HG02588 (cell line): ENCODE results near the gene TWF1.
"Not testable (repeated sequence)": the region's sequence is repeated elsewhere in the genome, so short reads cannot be mapped to it uniquely, and the experiment has no call there.

Source experiments
- ATAC-seq: cut with Tn5 transposase; IDR thresholded peaks from one replicate; pipeline ENCODE4 v1.9.1; 2021; ENCODE audit warnings: mild to moderate bottlenecking, moderate library complexity; ENCODE audit not compliant: unreplicated experiment

The TWF1 gene

DNA sequence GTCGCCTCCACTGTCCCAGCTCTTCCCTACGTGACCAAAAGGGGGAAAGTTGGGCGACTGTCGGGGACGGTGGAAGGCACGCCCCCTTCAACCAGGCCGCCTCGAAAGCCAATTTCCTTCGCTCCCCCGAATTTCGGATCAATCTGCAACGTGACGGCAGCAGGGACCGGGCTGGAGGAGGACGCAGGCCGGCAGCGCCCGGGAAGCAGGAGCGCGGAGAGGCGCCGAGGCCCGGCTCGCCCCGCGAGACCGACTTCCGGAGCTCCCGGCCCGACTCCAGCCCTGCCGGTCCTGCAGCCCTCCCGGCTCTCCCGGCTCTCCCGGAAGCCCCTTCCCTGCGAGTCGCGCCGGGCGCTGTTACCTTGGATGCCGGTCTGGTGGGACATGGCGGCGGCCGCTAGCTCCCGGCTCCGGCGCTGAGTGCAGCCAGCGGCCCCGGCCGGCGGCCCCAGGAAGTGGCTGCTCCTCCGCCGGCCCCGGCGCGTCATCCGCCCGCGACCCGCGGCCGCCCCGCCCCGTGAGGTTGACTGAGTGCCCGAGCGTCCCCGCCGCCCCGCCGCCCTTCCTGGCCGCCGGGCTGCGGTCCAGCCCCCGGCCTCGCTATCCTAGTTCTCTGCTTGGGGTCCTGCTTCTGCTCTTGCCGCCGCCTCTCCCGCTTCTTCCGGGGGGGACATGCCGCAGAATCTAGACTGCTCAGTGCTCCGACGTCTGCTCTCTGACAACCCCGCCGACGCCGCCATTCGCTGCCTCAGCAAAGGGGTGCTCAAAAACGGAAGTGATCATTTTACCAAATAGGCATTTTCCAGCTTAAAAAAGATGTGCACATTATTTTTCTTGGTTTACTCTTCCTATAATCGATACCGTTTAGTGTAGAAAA lies at the start of gene TWF1:
TWF1 (minus strand) TSS at position 458 of the 877 bp plus-strand sequence; CDS start at position 386, 72 bp downstream.
- peak; percentile 96 for ATAC-seq

DNA sequence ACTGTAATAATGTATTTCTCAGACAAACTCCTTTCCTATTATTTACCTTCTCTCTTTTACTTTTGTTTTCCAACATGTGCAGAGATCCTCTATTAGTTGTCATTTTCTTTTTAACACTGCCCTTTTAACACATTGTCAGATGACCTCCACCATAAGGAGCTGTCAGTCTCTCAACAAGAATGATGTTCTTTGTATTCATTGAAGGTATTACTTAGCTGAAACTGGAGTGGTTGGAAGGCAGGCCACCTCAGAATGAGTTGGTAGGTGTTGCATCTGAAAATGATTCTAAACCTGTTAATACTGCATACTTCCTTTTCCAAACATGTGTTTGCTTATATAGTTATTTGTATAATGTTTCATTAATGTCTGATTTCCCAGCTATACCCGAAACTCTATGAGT lies 46.6 kb upstream of the TWF1 start:
- no peak for ATAC-seq

DNA sequence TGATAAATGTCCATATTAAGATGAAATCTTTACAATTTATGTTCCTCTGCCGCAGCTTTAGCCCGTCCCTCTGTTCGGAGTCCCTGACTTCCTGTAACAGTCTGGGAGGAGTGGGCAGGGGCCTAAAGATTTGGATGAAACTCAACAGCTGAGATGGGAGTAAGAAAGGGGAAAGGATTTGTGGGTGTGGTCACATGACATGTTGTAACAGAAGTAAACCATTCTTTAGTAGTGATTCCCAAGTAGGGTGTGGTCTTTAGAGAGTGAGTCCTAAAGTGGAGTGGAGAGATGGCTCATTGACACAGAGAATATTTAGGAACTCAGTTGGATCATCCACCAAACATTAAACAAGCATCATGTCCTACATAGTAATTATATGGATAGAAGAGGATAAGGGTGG lies 42.7 kb upstream of the TWF1 start:
- ATAC-seq, result no peak

DNA sequence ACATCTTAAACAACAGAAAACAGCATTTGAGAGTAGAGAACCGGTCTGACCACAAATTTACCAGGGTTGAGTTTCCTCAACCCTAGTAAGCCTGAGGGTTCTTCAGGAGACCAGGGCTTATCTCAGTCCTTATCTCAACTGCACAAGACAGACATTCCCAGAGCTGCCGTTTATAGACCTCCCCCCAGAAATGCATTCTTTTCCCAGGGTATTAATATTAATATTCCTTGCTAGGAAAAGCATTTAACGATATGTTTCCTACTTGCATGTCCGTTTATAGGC lies 42.0 kb upstream of the TWF1 start:
- no peak for ATAC-seq

DNA sequence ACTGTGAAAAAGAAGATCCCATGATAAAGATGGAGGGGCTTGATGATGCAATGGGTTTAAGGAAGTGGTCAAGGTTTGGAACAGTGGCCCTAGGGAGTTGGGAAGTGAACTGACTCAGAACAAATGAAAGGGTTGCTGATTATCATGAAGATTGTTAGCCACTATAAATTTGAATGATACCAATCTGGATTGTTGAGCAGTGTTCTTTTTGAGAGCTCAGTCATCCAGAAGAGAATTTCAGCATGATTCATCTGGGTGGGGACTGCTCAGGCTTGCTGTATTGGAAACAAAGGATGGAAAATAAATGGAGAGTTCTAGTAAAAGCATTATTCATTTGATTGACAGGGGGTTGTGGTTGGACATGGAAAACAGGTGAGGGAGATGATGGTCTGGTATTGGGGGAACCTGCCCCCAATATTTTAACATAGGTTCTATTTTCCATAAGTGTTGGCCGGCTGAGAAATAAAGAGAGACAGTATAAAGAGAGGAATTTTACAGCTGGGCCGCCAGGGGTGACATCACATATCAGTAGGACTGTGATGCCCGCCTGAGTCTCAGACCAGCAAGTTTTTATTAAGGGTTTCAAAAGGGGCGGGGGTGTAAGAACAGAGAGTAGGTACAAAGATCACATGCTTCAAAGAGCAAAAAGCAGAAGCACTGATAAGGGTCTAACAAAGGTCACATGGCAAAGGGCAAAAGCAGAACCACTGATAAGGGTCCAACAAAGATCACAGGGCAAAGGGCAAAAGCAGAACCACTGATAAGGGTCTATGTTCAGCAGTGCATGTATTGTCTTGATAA lies 41.5 kb upstream of the TWF1 start:
- ATAC-seq, result not testable (repeated sequence)

DNA sequence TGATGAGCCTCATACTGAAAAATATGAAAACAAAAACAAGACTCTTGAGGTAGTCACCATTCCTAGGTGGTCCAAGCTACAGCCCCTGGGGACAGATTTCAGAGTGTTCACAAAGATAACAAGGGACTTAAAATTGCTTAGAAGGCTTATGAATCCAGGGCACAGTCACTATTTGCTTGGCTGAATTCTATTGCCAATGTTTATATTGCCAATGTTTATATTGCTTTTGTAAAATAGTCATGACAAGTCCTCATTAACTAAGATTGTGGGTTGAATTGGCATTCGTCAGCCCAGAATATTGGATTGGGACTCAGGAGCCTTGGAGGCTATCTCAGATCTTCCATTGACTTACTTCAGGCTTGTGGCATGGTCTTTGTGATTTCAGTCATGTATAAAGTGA lies 36.1 kb upstream of the TWF1 start:
- ATAC-seq, result no peak

DNA sequence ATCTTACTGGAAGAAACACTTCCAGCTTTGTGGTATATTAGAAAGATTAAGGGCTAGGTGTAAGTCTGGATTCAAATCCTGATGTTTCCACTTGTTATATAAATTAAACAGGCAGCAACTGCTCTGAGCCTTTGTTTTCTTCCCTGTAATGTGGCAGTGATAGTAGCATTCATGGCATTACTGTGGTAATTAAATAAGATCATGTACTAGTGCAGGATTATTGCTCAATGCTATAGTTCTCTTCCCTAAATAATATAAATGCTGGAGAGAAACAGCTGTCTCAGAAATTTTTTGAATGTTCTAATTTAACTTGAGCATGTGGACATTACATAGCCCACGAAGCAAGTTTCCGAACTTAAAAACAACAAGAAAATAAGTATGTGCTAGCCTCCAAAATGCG lies 35.1 kb upstream of the TWF1 start:
- ATAC-seq, result no peak

DNA sequence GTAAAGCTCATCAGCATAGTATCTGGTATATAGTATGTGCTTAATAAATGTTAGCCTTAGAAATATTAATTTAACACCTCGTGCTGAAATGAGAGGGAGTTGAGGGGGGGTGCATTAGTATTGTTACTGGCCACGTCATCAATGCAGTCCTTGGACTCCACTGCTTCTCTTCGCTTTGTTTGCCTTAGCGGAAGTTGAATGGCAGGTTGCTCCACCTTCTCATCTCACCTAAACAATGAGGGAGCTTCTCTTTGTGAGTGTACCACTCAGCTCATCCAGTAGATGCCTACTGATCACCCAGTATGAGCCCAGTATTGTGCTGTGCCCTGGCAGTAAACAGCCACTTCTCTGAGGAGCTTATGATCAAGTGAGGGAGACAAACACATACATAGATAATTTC lies 34.2 kb upstream of the TWF1 start:
- ATAC-seq, result no peak

DNA sequence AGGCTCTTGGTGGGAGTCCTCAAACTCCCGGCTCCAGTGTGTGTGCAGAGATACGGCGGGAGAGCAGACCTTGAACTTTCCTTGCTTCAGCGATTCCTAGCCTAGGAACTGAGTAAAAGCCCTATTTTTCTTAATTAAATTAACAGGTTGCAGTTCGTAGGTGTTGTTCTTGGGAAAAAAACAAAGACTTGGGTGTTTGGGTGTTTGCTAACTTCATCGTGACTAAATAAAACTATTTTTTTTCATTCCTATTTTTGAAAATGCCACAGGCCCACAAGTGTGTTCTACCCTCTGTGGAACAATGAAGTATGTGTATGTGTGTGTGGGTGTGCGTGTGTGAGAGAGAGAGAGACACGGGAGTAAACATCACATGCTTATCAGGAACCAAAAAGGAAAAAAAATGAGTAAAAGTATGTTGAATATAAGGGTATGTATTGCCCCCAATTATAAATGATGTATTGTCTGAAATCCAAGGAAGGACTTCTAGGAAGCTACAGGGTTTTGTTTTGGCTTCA lies 30.4 kb upstream of the TWF1 start:
- ATAC-seq, result no peak

DNA sequence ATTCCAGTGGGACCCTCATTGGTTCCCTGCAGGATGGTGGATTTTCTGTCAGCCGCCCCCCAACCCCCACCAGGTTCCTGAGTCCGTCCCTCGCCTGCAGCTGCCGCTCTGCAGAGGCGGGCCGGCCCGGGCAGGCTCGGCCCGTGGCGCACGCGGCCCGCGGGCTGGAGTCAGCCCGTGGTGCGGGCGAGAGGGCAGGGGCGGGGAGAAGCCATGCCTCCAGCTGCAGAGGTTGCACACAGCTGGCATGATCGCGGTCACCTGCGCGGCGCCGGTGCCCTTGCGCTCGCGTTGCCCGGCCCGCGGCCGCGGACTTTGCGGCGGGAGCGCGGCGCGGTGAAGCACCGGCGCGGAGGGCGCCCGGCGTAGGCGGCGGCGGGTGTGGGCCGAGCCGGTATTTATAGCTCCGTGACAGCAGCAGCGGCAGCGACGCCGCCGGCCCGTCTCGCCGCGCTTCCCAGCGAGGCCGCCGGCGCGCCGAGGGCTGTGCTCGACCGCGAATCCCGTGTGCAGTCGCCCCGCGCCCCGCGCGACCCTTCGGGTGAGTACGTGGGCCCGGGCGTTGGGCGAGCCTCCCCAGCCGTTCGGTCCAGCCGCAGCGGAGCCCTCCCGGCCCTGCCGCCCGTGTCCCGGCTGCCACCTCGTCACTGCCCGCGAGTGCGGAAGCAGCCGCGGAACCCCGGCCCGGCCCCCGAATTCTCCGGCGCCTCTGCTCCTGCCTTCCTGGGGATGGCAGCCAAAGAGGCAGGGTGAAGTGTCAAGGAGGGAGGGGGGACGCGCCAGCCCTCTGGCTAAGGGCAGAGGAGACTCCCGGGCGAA lies 29.7 kb upstream of the TWF1 start, which contains the start of gene TMEM117:
TMEM117 (plus strand) TSS at position 426 of the 819 bp plus-strand sequence.
- ATAC-seq, result peak; percentile 74

DNA sequence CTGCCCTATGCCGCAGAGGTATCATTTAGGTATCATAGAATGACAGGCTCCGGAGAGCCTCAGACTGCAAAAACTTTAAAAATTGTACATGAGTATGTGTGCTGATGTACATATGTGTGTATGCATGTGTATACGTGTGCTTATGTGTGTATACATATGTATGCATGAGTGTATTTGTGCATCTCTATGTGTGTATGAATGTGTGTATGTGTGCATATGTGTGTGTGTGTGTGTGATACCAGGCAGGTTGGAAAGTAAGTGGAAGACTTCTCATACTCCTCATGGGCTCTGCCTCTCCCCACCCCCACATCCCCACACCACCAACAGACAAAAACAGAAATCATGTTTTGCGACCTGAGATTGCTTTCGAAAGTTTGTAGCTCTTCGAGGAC lies 29.1 kb upstream of the TWF1 start:
- peak; percentile 5 for ATAC-seq

DNA sequence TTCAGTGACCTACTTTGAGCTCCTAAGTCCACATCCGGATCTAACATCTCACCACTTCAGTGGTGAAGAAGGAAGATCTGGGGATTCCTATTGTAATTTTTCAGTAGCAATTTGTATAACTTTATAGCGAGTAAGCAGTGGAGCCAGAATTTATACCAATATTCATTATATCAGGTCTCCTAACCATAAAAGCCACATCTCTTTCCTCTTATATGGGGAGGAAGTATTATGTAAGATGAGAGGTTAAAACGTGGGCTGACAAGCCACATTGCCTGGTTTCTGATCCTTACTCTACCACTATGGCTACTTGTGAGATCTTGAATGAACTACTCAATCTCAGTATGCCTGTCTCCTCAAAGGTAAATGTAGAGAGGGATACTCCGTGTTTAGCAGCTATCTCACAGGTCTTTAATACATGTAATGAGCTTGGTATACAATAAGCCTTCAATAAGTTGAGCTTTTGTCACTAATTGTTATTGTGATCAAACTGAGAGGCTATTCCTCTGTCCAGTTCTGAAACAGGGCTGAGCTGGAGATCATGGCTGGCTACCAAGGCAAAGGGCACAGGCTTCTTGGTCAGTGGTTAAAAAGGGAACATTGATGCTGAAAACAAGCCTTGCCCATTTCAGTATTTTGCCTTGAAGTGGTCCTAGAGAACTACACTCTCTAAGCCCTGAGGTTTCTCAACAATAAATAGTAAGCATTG lies 26.5 kb upstream of the TWF1 start:
- no peak for ATAC-seq

DNA sequence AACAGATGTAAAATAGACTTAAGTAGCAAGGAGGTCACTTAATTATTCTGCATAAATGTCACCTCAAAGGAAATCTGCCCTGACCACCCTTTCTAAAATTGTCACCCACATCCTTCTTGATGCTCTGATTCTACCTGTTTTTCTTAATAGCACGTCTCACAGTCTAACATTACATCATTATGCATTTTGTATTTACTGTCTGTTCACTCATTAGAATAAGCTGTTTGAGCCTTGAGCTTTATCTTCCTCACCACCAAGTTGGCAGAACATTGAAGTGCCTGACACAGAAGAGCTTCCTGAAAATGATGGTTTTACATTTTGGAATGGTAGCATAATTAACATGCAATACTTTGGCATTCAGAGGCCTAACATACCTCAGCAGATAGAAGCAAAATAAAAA lies 21.0 kb upstream of the TWF1 start:
- no peak for ATAC-seq

DNA sequence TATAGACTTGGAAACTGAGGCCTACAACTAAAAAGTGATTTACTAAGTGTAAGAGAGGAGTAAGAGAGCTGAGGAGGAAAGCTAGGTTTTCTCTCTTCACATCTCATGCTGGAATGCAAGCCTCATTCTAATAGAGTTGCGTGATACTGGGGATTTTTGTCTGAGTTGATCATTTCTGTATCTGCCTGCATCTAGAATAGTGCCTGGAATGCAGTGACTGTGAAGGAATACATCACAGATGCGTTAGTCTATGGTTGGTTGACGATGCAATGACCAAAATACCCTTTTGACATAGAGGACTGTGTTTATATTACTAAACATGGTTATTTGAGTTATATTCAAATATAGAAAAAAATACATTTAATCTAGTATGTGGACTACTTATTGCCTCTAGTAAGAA lies 20.6 kb upstream of the TWF1 start:
- ATAC-seq, result no peak

DNA sequence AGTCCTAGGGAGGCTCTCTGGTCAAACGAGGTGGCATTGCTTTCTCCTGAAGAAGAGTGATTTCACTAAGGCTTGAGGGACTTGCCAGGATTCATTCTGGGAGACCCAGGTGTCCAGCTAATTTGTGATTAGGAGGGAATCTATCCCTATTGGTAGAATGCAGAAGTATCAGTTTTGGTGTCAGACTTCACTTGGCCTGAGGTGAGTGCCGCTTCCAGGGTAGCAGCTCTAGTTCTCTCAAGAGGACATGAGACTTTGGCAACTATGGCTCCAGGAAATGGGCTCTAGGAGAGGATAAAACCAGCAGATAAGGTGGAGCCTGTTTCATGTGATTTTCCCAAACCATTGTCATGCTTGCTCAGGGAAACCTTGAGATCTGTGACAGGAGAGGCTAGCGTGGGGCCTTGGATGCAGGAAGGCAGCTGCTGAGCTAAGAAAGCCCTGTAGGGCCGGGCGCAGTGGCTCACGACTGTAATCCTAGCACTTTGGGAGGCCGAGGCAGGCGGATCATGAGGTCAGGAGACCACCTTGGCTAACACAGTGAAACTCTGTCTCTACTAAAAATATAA lies 18.2 kb upstream of the TWF1 start:
- no peak for ATAC-seq

DNA sequence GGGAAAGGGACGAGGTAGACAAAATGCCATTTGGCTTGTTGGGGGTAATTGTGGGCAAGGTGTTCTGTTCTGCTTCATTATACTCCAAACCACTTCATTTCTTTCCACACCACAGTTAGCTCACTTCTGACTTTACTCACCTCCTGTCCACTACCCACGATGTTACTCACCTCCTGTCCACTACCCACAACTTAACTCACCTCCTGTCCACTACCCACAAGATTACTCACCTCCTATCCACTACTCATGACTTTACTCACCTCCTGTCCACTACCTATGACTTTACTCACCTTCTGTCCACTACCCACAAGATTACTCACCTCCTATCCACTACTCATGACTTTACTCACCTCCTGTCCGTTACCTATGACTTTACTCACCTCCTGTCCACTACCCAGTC lies 10.1 kb upstream of the TWF1 start:
- ATAC-seq, result no peak

DNA sequence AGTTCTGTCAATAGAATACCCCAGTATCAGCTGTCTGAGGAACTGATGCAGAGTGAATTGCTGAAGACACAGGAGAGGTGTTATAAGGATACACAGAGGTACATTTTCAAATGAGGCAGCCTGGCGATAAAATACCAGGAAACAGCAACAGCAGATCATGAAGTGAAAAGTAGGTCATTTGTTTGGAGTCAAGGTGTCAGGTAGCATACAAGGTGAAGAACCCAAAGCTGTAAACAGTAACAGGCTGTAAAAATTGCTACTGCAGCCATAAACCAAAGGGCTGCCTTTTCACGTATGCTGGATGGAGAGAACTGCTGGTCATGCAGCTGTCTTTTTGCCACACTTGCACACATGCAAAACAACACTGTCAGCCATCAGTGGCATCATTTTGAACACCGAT lies 9.3 kb upstream of the TWF1 start:
- ATAC-seq, result no peak

DNA sequence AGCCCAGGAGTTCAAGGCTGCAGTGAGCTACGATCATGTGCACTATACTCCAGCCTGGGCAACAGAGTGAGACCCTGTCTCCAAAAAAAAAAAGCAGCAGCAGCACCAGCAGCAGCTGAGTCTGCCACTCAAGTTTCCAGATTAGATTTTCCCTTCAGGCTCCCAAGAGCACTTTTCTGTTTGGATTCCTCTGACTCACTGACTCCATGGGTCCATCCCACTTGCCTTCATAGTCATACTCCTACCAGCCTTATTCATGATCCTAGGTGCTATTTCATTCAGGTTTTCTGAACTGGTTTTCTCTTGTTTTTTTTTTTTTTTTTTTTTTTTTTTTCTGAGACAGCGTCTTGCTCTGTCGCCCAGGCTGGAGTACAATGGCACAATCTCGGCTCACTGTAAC lies 6.8 kb upstream of the TWF1 start:
- no peak for ATAC-seq

DNA sequence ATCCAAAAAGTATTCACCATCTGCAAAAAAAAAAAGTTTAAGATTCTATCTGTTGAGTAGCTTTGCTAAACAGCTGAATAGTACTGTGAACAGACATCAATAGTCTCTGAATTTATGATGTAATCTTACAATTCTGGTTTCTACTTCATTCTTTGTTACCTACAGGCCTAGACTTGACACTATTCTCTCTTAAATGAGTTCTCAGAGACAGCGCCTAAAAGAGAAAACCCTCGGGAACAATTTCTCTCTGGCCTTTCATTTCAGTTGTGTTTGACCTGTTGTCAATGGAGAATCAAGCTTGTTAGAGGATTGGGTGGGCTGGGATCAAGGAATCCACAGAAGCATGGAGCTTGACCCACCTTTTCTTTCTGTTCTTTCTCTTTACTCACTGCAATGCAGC lies 5.9 kb upstream of the TWF1 start:
- no peak for ATAC-seq

DNA sequence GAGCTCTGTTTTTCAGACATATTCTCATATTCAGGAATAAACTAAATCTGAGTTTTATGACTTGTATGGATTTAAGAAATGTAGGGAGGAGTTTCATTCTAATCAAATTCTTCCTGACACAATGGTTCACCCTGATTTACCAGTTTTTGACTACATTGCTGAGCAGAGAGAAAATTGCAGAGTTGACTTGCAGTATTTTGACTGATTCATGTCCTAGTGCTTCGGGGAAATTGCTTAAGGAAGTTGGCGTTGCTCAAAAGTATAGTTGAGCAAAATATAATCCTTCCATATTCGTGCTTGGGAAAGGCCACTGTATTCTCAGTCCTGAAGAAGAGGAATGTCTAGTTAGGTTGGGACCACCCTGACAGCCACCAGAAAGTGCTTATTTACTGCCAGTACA lies 1.3 kb upstream of the TWF1 start:
- ATAC-seq, result no peak
